ENCODE results near the gene ACTR6. TPM values are rescaled to one million over a fixed set of nuclear protein-coding genes. Genes with fewer than 3 reads are reported as not detected.
"Not testable (repeated sequence)": the region's sequence is repeated elsewhere in the genome, so short reads cannot be mapped to it uniquely, and the experiment has no call there.

Gene ACTR6
- total and polyA plus RNA-seq, 8 donors, result 18.4 to 42.8 (median 33.0) TPM

DNA sequence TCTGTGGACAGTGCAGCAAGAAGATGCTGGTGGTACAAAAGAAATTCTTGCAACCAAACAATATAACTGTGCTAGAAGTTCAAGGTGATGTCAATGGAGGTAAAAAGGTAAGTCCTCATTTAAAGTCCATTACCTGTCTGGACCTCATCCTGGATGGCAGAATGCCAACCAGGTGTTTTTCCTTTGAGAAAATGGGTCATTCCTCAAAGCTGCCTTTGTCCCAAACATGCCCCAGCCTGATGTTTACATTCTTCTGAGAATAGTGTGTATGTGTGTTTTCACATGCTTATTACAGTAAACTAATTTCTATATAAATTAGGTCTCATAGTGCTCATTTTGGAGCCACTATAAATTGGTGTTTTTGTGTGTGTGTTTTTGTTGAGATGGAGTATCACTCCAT lies 24.9 kb downstream of the ACTR6 start:
- no peak overlapping the region for H3K4me3 ChIP-seq
- peaks cover 0 to 38% of the 10 kb centered on the region in 2 donors for H3K36me3 ChIP-seq
- no peaks in the 10 kb centered on the region for H3K27me3 ChIP-seq
- H3K27ac ChIP-seq, result no peak overlapping the region
- TF ChIP-seq, protein P1, sequence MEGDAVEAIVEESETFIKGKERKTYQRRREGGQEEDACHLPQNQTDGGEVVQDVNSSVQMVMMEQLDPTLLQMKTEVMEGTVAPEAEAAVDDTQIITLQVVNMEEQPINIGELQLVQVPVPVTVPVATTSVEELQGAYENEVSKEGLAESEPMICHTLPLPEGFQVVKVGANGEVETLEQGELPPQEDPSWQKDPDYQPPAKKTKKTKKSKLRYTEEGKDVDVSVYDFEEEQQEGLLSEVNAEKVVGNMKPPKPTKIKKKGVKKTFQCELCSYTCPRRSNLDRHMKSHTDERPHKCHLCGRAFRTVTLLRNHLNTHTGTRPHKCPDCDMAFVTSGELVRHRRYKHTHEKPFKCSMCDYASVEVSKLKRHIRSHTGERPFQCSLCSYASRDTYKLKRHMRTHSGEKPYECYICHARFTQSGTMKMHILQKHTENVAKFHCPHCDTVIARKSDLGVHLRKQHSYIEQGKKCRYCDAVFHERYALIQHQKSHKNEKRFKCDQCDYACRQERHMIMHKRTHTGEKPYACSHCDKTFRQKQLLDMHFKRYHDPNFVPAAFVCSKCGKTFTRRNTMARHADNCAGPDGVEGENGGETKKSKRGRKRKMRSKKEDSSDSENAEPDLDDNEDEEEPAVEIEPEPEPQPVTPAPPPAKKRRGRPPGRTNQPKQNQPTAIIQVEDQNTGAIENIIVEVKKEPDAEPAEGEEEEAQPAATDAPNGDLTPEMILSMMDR (IDR thresholded peaks at IDR 0.05), result no peak
- H3K4me1 ChIP-seq, result no peaks in the 10 kb centered on the region
- no peaks in the 10 kb centered on the region for H3K9me3 ChIP-seq
- ATAC-seq (no peak), DNase-seq (no peak)
- intact Hi-C loops (cut with DNase I), result no loop called here

DNA sequence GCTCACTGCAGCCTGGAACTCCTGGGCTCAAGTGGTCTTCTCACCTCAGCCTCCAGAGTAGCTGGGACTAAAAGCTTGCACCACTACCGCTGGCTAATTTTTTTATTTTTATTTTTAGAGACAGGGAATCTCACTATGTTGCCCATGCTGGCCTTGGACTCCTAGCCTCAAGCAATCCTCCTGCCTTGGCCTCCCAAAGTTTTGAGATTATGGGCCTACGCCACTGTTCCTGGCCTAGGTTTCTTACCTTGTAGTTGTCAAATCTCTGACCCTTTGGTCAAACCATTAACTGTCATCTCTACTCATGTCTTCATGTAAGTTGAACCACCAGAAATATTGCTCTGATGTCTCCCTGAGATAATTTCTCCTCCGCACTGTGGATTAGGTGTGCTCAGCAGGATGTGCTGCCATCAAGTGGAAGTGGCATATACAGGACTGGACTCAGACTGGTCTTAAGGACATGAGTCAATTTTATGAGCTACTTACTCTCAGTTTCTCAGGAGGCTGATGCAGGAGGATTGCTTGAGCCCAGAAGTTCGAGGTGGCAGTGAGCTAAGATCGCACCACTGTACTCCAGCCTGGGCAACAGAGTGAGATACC lies 28.5 kb downstream of the ACTR6 start:
- ATAC-seq (peak; percentile 66), DNase-seq (no peak)
- Histone ChIP-seq H3K4me1 (no peaks in the 10 kb centered on the region), H3K27me3 (no peaks in the 10 kb centered on the region), H3K4me3 (no peak overlapping the region), H3K9me3 (no peaks in the 10 kb centered on the region), H3K27ac (no peak overlapping the region), H3K36me3 (peaks cover 0 to 15% of the 10 kb centered on the region in 2 donors)
- intact Hi-C loops (cut with DNase I), result no loop called here
- TF ChIP-seq, protein P1 (IDR thresholded peaks at IDR 0.05), result no peak

DNA sequence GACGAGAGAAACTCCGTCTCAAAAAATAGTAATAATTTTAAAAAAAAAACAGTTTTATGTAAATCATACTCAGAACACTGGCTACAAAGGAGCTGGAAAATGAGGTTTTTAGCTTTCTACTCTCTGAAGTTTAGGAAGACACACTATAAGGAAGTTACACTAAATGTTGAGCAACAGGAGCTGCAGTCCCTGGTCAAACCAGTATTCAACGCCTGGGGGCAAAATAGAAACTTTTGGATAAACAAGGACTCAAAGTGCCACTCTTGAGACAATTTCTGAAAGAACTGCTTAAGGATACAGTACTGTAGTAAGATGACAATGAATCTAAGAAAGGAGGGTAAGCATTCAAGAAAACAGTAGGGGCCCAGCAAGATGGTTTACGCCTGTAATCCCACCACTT lies 29.3 kb downstream of the ACTR6 start:
- Histone ChIP-seq H3K9me3 (no peaks in the 10 kb centered on the region), H3K36me3 (peaks cover 0 to 8% of the 10 kb centered on the region in 2 donors), H3K4me1 (no peaks in the 10 kb centered on the region), H3K4me3 (no peak overlapping the region), H3K27ac (no peak overlapping the region), H3K27me3 (no peaks in the 10 kb centered on the region)
- TF ChIP-seq, protein P1 (IDR thresholded peaks at IDR 0.05), result no peak
- intact Hi-C loops (cut with DNase I), result loop anchor here in 1 of 2 donors (10.0 kb wide), 1 partner anchor 325 kb away; no protein-coding TSS in a partner anchor
- DNase-seq (peak in 1 of 4 donors; percentile 18), ATAC-seq (peak; percentile 60)

DNA sequence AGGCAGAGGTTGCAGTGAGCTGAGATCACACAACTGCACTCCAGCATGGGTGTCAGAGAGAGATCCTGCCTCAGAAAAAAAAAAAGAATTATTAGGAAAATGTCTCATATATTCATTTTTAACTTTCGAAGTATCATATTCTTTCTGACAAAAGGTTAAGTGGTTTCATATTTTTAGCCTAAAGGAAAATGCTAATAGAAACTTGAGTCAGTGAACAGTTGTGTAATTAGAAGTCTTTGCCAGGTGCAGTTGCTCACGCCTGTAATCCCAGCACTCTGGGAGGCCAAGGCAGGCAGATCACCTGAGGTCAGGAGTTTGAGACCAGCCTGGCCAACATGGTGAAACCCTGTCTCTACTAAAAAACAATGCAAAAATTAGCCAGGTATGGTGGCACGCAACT lies 31.3 kb downstream of the ACTR6 start:
- H3K4me3 ChIP-seq, H3K27ac ChIP-seq, H3K36me3 ChIP-seq, ATAC-seq, H3K9me3 ChIP-seq, H3K27me3 ChIP-seq, DNase-seq, H3K4me1 ChIP-seq: not testable (repeated sequence)
- intact Hi-C loops (cut with DNase I), result loop anchor here in 1 of 2 donors (10.0 kb wide), 1 partner anchor 323 kb away; no protein-coding TSS in a partner anchor

DNA sequence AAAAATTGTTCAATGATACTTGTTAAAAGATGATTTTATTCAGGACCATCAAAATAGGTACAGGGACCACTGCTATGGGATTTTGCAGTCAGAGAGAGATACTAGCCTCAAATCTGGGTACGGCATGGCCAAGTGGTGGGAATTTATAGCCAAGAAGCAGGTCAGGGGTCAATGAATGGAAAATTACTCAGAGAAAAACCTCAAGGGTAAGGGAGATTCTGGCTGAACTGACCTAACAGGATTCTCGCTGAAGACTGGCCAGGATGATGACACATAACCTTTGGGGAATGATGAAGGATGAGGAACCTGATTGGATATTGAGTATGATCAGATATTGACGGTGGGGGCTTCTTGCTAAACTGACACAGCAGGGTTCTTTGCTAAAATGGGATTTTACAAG lies 33.6 kb downstream of the ACTR6 start:
- ATAC-seq, result peak; percentile 28
- no peak for DNase-seq
- no peaks in the 10 kb centered on the region for H3K9me3 ChIP-seq
- no peaks in the 10 kb centered on the region for H3K27me3 ChIP-seq
- H3K4me1 ChIP-seq, result no peaks in the 10 kb centered on the region
- intact Hi-C loops (cut with DNase I), result loop anchor here in 1 of 2 donors (10.0 kb wide), 1 partner anchor 321 kb away; no protein-coding TSS in a partner anchor
- no peak overlapping the region for H3K4me3 ChIP-seq
- H3K27ac ChIP-seq, result no peak overlapping the region
- TF ChIP-seq, protein P1 (IDR thresholded peaks at IDR 0.05), result no peak
- H3K36me3 ChIP-seq, result no peaks in the 10 kb centered on the region

All from left lung (tissue), 10 donors.